GM21360 (cell line): ENCODE results near the gene EPB41L1.

ENCODE experiments used
- ATAC-seq: cut with Tn5 transposase; IDR thresholded peaks from one replicate; pipeline ENCODE4 v1.9.1; 2021; ENCODE audit warnings: mild to moderate bottlenecking, moderate library complexity; ENCODE audit not compliant: unreplicated experiment

EPB41L1 gene

DNA sequence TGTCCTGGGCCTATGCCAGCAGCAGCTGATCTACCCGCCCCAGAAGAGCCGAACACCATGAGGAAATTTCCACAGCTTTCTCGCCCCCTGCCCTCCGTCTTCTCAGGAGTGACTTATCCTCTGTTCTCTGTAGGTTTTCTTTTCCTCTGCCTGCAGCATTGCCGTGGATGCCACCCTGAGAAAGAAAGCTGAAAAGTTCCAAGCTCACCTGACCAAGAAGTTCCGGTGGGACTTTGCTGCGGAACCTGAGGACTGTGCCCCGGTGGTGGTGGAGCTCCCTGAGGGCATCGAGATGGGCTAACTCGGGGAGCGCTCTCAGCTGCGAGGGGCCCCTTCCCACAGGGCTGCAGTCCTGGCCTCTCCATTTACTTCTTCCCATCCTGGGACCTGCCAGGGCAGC, 100.9 kb downstream of the EPB41L1 start:
- ATAC-seq: no peak

DNA sequence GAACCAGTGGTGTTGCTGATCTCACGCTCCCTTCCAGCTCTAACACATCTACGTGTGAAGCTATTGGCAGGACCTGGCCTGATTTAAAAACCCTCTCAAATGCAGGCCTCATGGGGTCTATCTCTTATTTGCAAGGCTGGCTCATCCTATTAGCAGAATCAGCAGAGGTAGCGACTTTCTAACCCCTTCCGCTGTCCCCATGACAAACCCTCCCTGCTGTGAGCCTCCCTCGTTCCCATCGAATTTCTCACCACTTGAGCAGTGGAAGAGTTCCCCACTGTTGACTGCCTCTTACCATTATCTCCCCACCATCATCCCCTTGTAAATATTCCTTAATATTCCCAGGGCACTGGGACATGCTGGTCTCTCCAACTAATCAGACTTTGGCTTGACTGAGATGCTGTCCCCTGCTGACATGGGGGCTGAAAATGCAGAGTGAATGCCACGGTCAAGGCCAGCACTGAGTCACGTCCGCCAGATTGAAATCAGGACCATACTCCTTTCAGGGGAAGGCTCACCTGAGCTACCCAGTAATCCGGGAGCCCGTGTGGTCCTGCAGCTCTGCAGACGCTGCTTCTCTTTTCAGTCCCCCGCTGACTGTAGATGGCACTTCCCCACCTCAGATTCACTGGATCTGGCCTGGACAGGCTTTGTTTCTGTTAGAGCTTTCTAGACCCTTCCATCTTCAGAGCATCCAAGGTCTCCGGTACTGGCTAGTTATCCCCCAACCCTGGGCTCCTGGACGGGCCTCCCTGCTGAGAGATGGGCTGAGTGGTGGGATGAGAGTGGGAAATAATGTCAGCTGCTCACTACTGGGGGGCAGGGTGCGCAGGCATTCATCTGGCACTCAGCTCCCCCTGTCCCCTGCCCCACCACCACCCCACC, 104.9 kb downstream of the EPB41L1 start:
- ATAC-seq: no peak

GRCh38 chr20:36260316-36260715, 105.8 kb downstream of the EPB41L1 start:
- no peak for ATAC-seq

DNA sequence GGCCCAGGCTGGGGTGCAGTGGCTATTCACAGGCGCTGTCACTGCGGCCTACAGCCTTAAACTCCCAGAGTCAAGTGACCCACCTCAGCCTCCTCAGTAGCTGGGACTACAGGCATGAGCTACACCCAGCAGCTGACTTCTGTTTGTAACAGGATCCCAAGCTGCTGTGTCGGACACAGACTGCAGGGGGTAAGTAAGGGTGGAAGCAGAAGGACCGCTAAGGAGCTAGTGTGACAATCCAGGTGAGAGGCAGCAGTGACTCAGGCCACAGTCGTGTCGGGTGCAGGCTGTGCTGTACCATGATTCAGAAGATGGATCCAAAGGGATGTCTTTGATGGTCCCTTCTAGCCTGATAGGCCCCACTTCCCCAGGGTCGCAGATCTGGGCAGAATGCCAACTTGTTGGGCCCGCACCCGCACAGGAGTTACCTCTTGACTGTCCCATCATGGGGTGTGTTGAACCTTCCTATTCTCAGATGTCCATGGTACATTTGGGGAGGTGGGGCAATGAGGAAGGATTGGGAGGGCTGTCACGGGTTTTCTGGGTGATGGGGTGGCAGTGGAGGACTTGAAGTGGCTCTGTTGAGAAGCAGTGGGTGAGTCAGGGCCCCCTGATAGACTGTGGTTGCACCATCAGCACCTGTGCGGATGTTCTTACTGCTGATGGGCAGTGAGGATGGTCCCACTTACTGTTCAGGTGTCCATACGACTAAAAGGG, 107.0 kb downstream of the EPB41L1 start:
- ATAC-seq: no peak

DNA sequence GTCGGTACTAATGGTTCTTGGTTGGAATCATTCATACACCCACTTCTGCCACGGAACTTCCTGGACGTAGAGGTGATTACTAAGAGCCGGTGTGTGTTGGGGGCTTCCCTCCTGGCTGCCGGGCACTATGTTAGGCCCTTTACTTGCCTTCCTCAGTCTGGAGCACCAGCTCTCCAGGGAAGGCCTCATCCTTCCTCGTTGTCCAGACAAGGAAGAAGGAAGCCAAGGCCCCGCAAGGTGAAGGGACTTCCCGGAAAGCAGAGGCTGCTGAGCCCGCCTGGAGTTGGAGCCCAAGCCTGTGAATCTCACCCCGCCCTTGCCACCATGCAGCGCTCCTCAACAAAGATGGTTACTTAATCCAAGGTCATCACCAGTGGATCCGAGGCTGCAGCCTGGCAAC, 107.9 kb downstream of the EPB41L1 start:
- no peak for ATAC-seq

DNA sequence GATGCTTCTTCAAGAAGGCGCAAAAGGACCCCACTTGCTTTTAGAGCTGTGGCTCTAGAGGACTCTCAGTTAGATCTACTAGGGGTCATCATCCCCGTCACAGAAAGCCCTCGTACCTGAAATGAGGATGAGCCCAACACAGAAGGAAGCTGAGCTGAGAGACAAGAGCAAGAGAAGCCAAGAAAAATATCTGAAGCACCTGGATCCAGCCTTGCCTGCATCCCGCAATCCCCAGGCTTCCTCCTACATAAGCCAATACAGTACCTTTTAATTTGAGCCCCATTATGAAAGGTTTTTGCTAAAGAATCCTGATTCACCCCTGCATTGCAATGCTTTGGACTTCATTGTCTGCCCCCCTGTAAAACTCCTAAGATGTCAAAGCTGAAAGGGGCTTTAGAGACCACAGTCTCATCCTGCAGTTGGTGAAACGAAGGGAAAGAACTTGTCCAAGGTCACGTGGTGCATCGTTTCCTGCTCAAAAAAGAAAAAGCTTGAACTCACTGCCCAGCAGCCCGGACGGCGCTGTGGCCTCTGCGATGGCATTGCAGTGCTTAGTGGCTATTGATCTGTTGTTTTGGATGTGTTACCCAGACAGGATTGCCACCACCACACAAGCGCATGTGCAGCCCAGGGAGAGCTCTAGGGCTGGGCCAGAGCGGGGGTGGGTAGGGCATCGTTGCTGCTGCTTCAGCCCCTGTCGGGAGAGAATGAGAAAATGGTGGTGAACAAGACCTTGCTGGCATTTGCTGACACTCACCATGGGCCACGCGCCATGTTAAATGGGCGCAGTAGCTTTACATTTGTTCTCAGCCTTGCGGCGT, 110.1 kb downstream of the EPB41L1 start:
- no peak for ATAC-seq

GRCh38 chr20:36266189-36266588, 111.6 kb downstream of the EPB41L1 start:
- no peak for ATAC-seq

DNA sequence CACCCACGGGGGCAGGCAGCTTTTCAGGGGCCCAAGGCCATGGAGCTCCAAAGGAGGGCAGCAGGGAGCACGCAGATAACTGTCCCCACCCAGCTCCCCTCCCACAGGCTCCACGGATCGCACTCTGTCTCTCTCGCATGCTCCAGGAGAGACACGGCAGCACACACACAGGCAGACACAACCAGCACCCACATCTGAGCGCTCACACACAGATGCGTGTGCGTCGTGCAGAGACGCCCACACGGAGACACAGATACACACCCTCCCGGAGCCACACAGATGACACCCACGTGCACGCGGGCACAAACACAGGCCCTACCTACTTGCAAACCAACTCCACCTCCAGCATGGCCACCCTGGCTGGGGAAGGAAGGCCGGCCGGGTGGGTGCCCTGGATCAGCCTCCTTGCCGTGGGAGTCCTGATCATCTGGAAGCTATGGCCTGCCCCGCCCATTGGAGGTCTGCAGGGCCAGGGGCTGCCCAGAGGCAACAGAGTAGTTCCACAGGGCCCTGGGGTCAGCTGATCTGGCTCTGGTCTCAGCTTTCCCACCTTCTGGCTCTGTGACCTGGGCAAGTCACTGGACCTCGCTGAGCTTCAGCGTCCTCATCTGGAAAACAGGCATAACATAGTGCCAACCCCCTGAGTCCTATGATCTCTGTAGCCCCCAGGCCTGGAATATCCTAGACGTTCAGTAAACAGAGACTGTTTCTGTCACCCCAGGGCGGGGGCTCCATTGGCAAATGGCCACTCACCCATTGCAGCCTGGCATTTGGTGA, 113.3 kb downstream of the EPB41L1 start:
- ATAC-seq: no peak

GRCh38 chr20:36268440-36269342, 114.2 kb downstream of the EPB41L1 start:
- ATAC-seq: no peak

DNA sequence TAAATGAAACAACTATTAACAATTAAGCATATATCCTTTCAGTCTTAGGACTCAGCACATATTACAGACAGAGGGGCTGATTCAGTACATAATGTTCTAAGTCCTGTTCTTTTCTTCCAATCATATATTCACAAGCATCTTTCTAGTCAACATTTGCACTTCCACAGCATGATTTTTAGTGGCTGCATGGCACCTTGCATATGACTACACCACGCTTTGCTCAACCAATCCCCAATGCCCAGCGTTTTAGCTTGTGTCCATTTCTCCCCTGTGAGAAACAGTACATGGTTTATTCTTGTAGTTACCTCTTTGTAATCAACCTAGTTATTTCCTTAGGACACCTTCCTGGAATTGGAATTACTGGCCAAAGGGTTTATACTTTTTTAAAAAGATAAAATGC, 115.0 kb downstream of the EPB41L1 start:
- no peak for ATAC-seq

GRCh38 chr20:36270744-36271638, 116.5 kb downstream of the EPB41L1 start:
- no peak for ATAC-seq

DNA sequence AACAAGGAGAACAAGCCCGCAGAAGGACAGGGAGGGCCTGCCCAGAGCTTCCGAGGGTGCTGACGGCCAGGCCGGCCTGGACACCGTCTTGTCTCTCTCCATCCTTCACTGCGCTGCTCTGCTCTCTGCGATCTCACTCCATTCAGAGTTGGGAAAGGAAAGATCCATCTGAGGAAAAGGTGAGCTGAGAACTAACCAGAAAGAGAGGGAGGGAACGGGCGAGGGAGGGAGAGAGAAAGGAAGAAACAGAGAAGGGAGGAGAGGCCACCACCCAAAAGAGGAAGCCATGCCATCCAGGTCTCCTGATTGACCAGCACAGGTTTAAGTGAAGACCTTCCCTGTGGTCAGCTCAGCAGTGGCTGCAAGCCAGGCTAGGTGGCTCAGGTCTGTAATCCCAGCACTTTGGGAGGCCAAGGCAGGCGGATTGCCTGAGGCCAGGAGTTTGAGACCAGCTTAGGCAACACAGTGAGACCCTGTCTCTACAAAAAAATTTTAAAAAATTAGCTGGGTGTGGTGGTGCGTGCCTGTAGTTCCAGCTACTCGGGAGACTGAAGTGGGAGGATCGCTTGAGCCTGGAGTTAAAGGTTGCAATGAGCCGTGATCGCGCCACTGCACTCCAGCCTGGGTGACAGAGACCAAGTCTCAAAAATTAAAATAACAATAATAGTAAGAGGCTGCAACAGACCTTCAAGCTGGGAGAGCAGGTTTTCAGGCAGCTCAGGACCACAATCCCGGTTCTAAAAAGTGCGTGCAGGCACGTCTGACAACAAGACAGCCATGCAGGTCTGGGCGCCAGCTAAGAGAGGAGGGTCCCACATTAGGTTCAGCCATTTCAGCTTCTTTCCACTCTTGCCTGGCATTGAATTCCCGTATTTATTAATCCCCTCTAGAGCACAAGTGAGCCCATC, 117.4 kb downstream of the EPB41L1 start:
- no peak for ATAC-seq

- no peak for ATAC-seq
Measured at GRCh38 chr20:36272547-36273220, 118.1 kb downstream of the EPB41L1 start.

DNA sequence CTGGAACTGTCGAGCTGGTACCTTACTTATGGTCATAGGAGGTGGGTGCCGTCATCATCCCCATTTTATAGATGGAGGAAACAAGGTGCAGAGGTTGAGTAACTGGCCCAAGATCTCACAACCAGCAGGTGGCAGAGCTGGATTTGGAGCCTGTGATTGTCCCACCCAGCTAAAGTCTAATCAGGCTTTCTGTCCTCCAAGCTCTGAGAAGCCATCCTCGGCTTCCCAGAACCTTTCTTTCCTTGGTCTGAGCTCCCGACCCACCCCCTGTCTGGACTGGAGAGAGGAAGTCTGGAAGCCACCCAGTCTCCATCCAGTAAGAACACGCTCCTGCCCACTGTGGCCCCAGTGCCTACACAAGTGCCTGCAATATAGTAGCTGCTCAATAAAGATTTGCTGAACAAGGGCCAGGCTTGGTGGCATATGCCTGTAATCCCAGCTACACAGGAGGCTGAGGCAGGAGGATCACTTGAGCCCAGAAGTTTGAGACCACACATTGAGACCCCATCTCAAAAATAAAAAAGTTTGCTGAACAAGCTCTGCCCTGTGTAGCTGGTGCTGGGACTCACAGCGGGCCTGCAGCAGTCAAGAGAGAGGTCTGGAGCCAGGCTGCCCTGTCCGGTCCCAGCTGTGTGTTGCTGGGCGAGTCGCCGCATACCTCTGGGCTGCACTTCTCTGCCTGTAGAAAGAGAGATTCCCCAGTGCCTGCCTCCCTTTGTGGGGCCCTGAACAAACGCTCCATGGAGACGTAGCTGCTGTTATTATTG, 119.1 kb downstream of the EPB41L1 start:
- ATAC-seq: no peak

DNA sequence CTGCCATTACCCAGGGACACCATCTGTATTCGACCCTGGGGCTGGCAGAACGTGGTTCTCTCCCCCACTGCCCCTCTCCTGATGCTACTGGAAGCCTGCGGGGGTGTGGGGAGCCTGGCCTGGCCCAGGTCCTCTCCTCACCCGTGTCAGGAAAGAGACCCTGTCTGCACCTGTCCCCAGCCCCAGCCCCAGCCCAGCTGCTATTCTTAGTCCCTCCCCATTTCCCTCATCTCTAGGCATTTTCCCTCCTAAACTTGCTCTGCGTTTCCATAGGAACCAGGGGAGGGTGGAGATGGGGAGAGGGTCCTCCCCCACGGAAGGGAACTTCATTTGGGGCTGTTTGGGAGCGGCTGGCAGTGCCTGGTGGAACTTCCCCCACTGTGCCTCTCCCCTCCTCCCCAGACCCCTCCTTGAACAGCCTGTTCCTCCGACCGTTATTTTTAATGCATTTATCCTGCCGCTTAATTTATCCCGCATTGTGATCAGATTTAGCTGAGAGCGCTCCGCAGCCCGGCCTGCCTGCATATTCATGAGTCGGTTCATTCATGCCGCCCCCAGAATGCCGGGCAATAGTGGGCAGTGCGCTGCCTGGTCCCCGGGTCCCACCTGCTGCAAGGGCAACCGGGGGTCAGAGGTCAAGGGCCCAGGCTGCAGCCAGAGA, 119.8 kb downstream of the EPB41L1 start:
- no peak for ATAC-seq

DNA sequence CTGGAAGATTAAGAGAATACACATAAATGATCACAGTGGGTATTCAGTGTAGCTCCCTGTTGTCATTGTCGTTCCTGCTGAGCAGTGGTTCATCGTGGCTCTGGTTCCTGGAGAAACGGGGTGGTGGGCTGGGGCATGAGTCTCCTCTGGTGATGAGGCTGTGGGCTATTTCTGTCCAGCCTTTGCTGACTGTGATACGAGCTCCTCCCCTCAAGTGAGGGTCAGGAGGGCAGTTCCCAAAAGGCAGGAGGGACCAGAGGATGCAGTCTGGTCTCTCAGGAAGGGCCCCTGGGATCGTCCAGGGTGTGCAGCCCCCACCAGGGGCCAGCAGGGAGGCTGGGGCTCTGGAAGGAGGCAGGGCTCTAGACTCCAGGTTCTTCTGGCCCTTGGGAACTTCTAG, 120.5 kb downstream of the EPB41L1 start:
- ATAC-seq: no peak
